Astrocyte (in vitro differentiated cells and primary cell): ENCODE results near the gene HNF4A. TPM values are rescaled to one million over a fixed set of nuclear protein-coding genes. Genes with fewer than 3 reads are reported as not detected.

Experiments used
- DNase-seq: peaks from one replicate; pipeline ENCODE4 v3.0.0-alpha.2; 2010; ENCODE audit warnings: low read depth
- FAIRE-seq: peaks from 2 replicates; lab custom pipeline; 2011; peaks lifted over from hg19 to GRCh38; lab: Jason Lieb, UNC
- H2AFZ ChIP-seq: 2 replicates; pipeline ENCODE4 v1.6.0; 2012; ENCODE audit warnings: low read depth, low read length, inconsistent platforms
- H3K27ac ChIP-seq: 2 replicates; pipeline ENCODE4 v1.5.1; 2011; ENCODE audit warnings: low read depth, low read length, inconsistent platforms
- H3K27me3 ChIP-seq: 2 replicates; pipeline ENCODE4 v1.6.0; 2011; ENCODE audit warnings: low read length, inconsistent platforms; ENCODE audit not compliant: insufficient read depth
- H3K36me3 ChIP-seq: 2 replicates; pipeline ENCODE4 v1.5.1; 2011; ENCODE audit warnings: low read length, inconsistent platforms; ENCODE audit not compliant: insufficient read depth
- H3K4me1 ChIP-seq: 2 replicates; pipeline ENCODE4 v1.5.1; 2011; ENCODE audit warnings: low read length, inconsistent platforms; ENCODE audit not compliant: insufficient read depth
- H3K4me2 ChIP-seq: 2 replicates; pipeline ENCODE4 v1.6.0; 2012; ENCODE audit warnings: low read length, inconsistent platforms
- H3K4me3 ChIP-seq: 2 replicates; pipeline ENCODE4 v1.5.1; 2011; ENCODE audit warnings: low read depth, mild to moderate bottlenecking, low read length, inconsistent platforms; ENCODE audit not compliant: insufficient read depth
- H3K79me2 ChIP-seq: 2 replicates; pipeline ENCODE4 v1.6.0; 2012; ENCODE audit warnings: mild to moderate bottlenecking, low read length, inconsistent platforms; ENCODE audit not compliant: insufficient read depth
- H3K9ac ChIP-seq: 2 replicates; pipeline ENCODE4 v1.6.0; 2012; ENCODE audit warnings: mild to moderate bottlenecking, low read length, inconsistent platforms
- H3K9me3 ChIP-seq: 2 replicates; pipeline ENCODE4 v1.5.1; 2012; ENCODE audit warnings: low read depth, mild to moderate bottlenecking, low read length, inconsistent platforms; ENCODE audit not compliant: insufficient read depth
- H4K20me1 ChIP-seq: 2 replicates; pipeline ENCODE4 v1.6.0; 2012; ENCODE audit warnings: low read length, inconsistent platforms; ENCODE audit not compliant: insufficient read depth
- H3K27ac Mint-ChIP-seq: one replicate; pipeline ENCODE4 v1.8.0; 2021; ENCODE audit warnings: mild to moderate bottlenecking, mixed read lengths; ENCODE audit not compliant: unreplicated experiment
- H3K27me3 Mint-ChIP-seq: one replicate; pipeline ENCODE4 v1.8.0; 2021; ENCODE audit warnings: low read depth, mixed read lengths; ENCODE audit not compliant: unreplicated experiment
- H3K36me3 Mint-ChIP-seq: one replicate; pipeline ENCODE4 v1.8.0; 2021; ENCODE audit warnings: low read depth, mixed read lengths; ENCODE audit not compliant: unreplicated experiment
- H3K4me1 Mint-ChIP-seq: one replicate; pipeline ENCODE4 v1.8.0; 2021; ENCODE audit warnings: low read depth, mixed read lengths; ENCODE audit not compliant: unreplicated experiment
- H3K4me3 Mint-ChIP-seq: one replicate; pipeline ENCODE4 v1.8.0; 2021; ENCODE audit warnings: mild to moderate bottlenecking, moderate library complexity, mixed read lengths; ENCODE audit not compliant: unreplicated experiment
- H3K9me3 Mint-ChIP-seq: one replicate; pipeline ENCODE4 v1.8.0; 2021; ENCODE audit warnings: mild to moderate bottlenecking, mixed read lengths; ENCODE audit not compliant: unreplicated experiment
- CTCF ChIP-seq: IDR thresholded peaks from 2 replicates; pipeline ENCODE4 v1.5.1; 2011; ENCODE audit warnings: low read depth, mild to moderate bottlenecking, inconsistent platforms, low read length, moderate library complexity; ENCODE audit not compliant: insufficient read depth
- EZH2 ChIP-seq: IDR thresholded peaks from 2 replicates; pipeline ENCODE4 v1.6.1; 2012; ENCODE audit warnings: mild to moderate bottlenecking, low read length, inconsistent platforms; ENCODE audit not compliant: insufficient read depth
- total RNA-seq: library from RNA; stranded (reverse); gene quantifications from 2 replicates; pipeline ENCODE4 v1.2.1, GENCODE V29; 2021

HNF4A gene
- total RNA-seq, 1 donor from 2014 or later, result not detected

GRCh38 chr20:44432618-44433577 lies 77.4 kb downstream of the HNF4A start:
- Histone ChIP-seq H3K4me2 (no peak overlapping the region), H3K36me3 (no peaks in the 10 kb centered on the region), H3K4me3 (no peak overlapping the region), H3K27ac (no peak overlapping the region), H3K9me3 (no peaks in the 10 kb centered on the region), H3K27me3 (peaks cover 12% of the 10 kb centered on the region), H3K9ac (no peak overlapping the region), H3K4me1 (no peaks in the 10 kb centered on the region), H4K20me1 (no peaks in the 10 kb centered on the region), H2AFZ (no peak overlapping the region), H3K79me2 (no peaks in the 10 kb centered on the region)
- Mint-ChIP-seq H3K4me3 (no peak overlapping the region), H3K36me3 (no peaks in the 10 kb centered on the region), H3K27me3 (peaks cover 22% of the 10 kb centered on the region), H3K9me3 (peaks cover 5% of the 10 kb centered on the region), H3K4me1 (no peaks in the 10 kb centered on the region), H3K27ac (no peak overlapping the region)
- TF ChIP-seq EZH2, result no peak
- TF ChIP-seq CTCF, result no peak
- DNase-seq, result no peak
- FAIRE-seq, result no peak

DNA sequence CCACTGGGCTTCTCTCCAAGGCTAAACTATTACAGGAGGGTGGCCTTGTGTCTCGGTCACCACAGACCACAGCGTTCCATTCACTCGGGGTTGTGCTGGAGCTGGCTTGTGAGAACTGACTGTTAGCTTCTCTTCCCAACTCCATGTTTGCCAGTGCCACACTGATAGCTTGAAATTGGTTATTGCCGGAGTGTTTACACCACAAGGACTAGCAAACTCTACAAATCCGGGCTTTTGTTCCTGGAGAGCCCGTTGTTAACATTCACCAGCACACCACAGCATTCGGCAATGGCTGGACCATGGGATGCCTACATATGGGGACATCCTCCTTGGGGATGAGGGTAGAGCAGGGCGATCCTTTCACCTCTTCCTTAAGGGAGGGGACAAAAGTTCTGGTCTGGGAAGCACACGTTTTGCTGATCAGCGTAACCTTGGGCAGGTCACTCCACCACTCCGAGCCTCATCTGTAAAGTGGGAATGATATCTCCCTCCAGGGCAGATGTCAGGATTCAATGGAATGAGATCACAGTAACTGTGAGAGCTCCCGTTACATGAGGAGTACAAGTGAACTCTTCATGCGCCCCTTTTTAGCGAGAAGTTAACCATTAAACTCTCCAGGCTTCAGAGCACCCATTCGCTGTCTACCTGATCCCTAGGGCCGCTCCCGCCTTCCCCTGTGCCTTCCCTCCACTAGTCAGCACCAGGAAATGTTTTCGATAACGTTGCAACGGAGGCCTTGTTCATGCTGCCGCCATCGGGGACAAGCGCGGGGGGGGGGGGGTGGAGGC lies 78.4 kb downstream of the HNF4A start:
- Histone ChIP-seq H3K4me3 (no peak overlapping the region), H3K4me2 (no peak overlapping the region), H4K20me1 (no peaks in the 10 kb centered on the region), H3K4me1 (no peaks in the 10 kb centered on the region), H3K9ac (no peak overlapping the region), H3K79me2 (no peaks in the 10 kb centered on the region), H3K27me3 (peaks cover 12% of the 10 kb centered on the region), H3K36me3 (no peaks in the 10 kb centered on the region), H3K27ac (no peak overlapping the region), H3K9me3 (no peaks in the 10 kb centered on the region), H2AFZ (no peak overlapping the region)
- Mint-ChIP-seq H3K9me3 (no peaks in the 10 kb centered on the region), H3K4me1 (no peaks in the 10 kb centered on the region), H3K36me3 (no peaks in the 10 kb centered on the region), H3K4me3 (no peak overlapping the region), H3K27ac (no peak overlapping the region), H3K27me3 (peaks cover 22% of the 10 kb centered on the region)
- no peak for TF ChIP-seq CTCF
- TF ChIP-seq EZH2, result no peak
- DNase-seq (no peak), FAIRE-seq (no peak)
